HG02759 (cell line): ENCODE results near the gene IVL.

Experiments used
- ATAC-seq: cut with Tn5 transposase; IDR thresholded peaks from one replicate; pipeline ENCODE4 v1.9.1; 2021; ENCODE audit warnings: mild to moderate bottlenecking, moderate library complexity; ENCODE audit not compliant: unreplicated experiment

Gene IVL

GRCh38 chr1:152946248-152946647 is 37.9 kb downstream of the IVL start:
- ATAC-seq: no peak

- ATAC-seq: no peak
These were observed 38.4 kb downstream of the IVL start, which contains the start of gene SPRR5 for GRCh38 chr1:152946651-152947256. SPRR5 (plus strand) TSS chr1:152947206; CDS start chr1:152948555, 1,349 bp downstream.

DNA sequence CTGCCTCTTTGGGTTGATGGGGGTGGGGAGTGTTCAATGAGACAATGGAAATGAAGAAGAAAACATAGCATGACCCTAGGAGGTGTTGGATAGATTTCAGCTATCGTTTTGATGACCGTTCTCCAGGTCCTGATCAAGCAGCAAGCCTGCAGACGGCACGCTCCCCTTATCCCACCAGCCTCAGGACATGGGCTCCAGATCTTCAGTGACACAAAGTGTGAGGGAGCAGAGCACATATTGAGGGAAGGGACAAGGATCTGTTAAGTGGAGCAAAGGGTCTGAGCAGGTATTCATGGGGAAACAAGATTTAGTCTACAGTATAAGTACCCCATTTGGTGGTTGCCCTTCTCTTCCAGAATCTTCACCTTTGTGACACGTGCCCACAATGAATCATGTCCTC is 43.4 kb downstream of the IVL start:
- no peak for ATAC-seq

- no peak for ATAC-seq
These were observed 45.4 kb downstream of the IVL start for GRCh38 chr1:152953761-152954160.

- ATAC-seq: no peak
These were observed 46.1 kb downstream of the IVL start for GRCh38 chr1:152954436-152954835.

DNA sequence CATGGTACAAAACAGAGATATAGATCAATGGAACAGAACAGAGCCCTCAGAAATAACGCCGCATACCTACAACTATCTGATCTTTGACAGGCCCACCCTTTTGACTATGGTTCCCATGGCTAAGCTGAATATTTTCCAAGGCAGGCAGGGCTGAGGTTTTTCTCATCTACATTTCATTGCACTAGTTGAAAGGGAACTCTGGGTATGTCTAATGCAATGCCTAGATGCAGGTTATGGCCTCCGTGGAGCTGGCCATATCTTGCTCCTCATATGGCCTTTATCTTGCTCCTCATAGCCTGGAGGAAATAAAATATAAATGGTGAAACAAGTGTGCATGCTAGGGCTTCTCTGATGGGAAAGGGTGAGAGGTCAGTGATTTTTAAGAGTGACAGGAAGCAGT is 49.2 kb downstream of the IVL start:
- no peak for ATAC-seq

- ATAC-seq: no peak
These were observed 50.9 kb downstream of the IVL start for GRCh38 chr1:152959273-152959672.

- ATAC-seq: no peak
These were observed 51.6 kb downstream of the IVL start for GRCh38 chr1:152959801-152960451.

GRCh38 chr1:152960452-152961044 is 52.2 kb downstream of the IVL start:
- ATAC-seq: no peak
